GM19043 (cell line): Measurements from ENCODE around the gene KRTAP10-5.
"Not testable (repeated sequence)": the region's sequence is repeated elsewhere in the genome, so short reads cannot be mapped to it uniquely, and the experiment has no call there.

Experiments used
- ATAC-seq: cut with Tn5 transposase; IDR thresholded peaks from one replicate; pipeline ENCODE4 v1.9.1; 2021; ENCODE audit warnings: low read depth; ENCODE audit not compliant: unreplicated experiment

The KRTAP10-5 gene

GRCh38 chr21:44580231-44580821 is at the start of gene KRTAP10-5:
Gene KRTAP10-5, minus strand, starts transcription at chr21:44580604. Its CDS starts 26 bp downstream, at chr21:44580578.
- ATAC-seq: not testable (repeated sequence)

DNA sequence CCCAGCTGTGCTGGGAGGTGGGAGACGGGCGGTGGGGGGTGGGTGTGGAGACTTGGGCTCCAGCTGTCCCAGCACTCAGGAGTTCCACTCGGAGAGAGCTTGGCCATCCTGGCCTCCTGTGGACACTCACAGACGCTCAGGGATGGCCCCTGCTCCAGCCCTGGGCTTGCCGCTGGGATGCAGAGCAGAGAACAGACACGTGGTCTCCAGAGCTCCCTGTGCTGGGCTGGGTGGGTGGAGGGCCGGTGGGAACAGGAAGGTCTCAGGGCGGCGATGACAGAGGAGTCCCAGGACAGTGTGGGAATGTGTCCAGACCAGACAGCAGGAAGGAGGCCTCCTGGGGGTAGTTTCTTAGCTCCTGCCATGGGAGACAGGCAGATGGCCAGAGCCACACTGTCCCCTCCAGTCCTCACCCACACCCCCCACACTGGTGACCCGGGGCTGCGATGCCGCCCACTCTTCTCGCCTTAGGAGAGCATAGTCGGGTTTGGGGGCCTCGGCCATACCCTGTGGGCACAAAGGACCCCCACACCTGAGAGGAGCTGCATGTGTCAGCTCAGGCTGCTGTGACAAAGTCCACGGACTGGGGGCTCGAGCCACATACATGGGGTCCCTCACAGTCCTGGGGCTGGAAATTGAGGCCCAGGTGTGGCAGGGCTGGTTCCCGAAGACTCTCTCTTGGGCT is 48.4 kb upstream of the KRTAP10-5 start:
- ATAC-seq: no peak

DNA sequence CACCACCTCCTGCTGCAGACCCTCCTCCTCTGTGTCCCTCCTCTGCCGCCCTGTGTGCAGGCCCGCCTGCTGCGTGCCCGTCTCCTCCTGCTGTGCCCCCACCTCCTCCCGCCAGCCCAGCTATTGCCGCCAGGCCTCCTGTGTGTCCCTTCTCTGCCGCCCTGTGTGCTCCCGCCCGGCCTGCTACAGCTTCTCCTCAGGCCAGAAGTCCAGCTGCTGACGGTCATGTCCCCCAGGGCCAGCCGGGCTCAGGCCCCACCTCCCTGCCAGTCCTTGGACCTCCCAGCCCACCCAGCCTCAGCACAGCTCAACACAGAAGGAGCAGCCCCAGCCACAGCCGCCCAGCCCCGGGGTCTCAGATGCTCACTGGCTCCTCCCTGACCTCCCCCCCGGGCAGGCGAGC is 47.4 kb upstream of the KRTAP10-5 start:
- not testable (repeated sequence) for ATAC-seq

GRCh38 chr21:44627181-44627822 is 46.9 kb upstream of the KRTAP10-5 start:
- not testable (repeated sequence) for ATAC-seq

DNA sequence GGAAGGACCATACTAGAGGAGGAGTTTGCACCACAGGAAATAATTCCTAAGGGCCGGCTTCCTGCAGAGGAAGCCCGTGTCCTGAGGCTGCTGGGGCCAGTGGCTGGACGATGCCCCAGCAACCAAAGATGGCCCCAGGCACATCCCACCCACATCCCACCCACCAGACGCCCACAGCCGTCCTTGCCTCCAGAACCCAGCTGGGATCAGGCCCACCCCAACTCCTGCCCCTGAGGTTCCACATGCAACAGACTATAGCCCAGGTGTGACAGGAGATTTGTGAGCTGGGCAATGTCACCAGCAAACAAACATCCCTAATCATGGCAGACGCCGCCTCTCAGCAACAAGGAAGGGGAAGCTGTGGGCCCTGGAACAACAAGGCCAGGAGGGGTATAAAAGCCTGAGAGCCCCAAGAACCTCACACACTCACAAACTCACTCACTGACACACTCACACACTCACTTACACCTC is 46.3 kb upstream of the KRTAP10-5 start, which contains the start of gene KRTAP10-9:
TSS of gene KRTAP10-9 (plus strand) at position 421 of the 471 bp plus-strand sequence. CDS start 79 bp downstream, outside the sequence.
- no peak for ATAC-seq

GRCh38 chr21:44626262-44626661 is 45.9 kb upstream of the KRTAP10-5 start:
- no peak for ATAC-seq

DNA sequence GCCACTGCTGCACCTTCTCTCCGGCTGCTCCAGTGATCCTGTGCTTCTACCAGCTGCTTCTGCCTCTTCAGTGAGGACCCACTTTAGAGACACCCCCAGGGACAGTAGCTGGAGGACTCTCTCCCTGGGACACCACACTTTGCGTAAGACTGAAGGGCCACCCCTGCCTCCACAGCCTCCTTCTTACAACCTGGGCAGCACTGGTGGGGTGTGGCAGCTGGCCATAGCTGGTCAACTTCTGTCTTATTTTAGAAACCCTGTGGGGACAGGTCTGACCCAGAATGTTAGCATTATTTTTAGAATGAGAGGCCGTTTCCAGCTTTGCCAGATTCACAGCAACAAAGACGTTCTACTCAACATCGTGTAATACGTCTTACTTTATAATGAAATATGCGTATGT is 45.4 kb upstream of the KRTAP10-5 start:
- ATAC-seq: no peak

- no peak for ATAC-seq
These were observed 43.2 kb upstream of the KRTAP10-5 start for GRCh38 chr21:44623575-44623974.

DNA sequence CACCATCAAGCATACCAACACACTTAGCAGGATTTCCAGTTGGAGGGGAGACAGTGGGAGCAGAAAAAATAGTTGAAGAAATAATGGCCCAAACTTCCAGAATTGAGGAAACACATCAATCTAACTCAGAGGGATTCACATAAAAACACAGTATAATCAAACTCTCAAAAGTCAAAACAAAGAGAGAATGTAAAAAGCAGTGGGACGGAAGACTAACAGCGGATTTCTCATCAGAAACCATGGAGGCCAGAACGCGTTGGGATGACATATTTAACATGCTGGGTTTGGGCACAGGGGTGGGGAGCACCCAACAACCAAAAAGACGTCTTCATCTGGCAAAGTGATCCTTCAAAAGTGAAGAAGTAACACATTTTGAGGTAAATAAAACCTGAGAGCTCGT is 39.5 kb upstream of the KRTAP10-5 start:
- no peak for ATAC-seq

DNA sequence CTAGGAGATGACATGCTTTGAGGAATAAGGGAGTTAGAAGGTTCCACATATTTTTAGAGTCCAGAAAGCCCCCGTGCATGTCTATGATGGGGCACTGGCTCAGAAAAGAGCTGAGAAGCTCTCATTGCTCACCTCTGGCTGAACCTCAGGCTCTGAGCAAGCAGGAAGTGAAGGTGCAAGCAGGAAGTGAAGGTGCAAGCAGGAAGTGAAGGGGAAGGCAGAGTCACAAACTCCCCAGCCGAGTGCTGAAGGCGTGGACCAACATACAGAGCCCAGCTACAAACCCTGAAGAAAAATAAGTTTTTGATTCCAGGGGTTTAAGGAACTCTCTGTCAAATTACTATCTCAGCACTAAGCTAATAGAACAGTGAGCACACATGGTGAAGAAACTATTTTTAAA is 38.5 kb upstream of the KRTAP10-5 start:
- no peak for ATAC-seq

DNA sequence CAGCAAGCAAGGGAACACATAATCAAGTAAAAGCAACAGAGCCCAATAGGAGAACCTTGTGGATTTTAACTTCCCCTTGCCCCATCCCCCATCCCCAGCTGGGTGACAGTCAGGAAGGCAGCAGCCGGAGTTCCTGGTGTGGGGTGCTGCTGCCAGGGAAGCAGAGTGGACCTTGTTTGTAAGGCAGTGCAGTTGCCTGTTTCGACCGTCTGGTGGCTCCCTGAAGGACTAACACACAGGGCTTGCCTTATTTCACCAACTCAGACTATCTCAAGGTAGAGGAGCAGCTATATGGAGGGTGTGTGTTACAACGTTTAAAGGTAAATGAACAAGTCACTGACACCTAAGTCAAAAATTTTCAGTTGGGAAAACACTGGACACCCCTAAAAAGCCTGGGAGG is 38.1 kb upstream of the KRTAP10-5 start:
- ATAC-seq: no peak

DNA sequence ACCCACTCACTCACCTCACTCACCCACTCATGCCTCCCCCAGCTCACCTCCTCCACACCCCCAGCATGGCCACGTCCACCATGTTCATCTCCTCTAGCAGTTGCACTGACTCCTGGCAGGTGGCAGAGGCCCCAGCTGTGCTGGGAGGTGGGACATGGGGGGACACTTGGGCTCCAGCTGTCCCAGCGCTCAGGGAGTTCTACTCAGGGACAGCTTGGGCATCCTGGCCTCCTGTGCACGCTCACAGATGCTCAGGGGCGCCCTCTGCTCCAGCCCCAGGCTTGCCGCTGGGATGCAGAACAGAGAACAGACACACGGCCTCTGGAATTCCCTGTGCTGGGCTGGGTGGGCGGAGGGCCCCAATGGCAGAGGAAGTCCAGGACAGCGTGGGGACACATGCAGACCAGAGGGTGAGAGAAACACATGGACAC is 36.7 kb upstream of the KRTAP10-5 start:
- no peak for ATAC-seq

GRCh38 chr21:44616591-44616926 is 36.2 kb upstream of the KRTAP10-5 start:
- no peak for ATAC-seq

DNA sequence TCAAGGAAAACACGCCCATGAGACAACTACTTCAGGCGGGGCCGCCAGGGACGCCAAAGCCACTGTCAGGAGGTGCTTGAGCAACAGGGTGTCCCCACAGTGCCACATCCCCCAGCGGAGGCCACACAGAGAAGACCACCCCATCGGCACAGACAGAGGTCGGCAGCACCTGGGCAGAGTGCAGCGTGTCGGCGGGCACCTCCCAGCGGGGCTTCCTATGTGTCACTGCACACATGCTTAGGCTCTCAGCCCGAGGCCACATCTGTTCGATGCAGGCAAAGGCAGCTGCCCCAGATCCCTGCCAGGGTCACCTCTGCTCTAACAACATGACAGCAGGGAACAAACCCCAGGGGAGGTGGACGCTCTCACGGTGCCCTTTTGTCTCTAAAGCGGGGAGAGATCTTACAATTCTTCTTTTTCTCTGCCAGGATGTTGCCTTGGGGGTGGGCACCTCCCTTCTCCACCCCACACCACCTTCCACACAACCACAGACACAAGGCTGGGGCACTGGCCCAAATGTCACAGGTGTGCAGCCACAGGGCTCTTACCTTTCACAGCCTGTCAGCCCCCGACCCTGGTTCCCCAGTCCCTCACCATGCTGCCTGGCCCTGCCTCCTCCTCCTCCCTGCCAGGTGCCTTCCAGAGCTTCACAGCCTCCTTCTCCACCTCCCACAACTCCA is 35.6 kb upstream of the KRTAP10-5 start:
- ATAC-seq: no peak

DNA sequence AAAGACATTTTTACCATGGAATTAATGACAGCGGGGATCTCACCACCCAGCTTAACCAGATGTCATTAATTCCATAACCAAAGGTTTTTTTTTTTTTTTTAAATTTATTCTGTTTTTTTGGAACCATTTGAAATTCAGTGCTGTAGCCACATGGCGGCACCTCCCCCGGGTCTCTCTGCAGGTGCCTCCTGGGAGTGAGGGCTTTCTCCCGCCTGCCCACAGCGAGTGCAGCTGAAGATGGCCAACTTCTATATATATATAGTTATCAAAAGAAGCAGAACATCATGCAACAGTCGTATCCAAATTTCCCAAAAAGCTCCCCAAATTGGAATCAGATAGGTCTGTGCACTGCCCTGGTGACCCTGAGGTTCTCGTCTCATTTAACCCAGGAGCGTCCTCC is 35.1 kb upstream of the KRTAP10-5 start:
- no peak for ATAC-seq

DNA sequence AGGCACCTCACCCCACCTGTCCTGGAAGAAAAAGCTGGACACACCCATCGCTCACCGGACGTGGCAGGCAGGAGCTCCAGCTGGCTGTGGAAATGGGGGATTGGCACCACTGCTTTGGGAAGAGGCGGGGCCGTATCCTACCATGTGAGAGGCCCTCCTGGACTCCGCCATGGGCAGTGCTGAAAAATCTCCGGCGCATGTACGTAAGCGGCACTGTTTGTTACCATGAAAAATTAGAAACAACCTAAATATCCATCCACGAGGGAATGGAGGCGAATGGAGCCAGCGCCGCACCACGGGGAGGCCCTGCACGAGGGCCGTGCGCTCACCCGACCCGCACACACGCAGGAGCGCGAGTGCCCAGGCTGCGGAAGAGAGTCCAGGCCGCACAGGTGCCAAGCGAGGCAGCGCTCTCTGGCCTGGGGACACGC is 34.6 kb upstream of the KRTAP10-5 start:
- no peak for ATAC-seq

DNA sequence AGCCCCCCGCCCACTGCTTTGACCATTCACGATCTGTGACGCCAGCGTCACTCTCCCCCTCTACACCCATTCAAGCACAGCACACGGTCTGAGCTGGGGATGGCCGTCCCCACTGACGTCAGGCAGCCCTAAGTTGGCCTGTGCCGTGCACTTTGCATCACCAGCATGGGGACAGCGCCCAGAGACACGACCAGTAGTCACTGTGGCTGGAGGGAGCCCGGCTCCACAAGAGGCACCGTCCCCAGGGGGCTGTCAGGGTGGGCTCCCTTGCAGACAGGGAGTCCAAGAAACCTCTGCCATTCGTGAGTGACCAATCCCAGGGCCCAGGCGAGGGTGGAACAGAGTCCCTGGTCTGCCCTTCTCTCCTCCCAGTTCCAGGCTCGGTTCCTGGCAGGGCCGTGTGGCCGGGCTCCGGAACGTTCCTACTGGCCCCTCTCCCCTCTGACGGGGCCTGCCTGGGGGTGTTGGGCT is 33.8 kb upstream of the KRTAP10-5 start:
- ATAC-seq: no peak

DNA sequence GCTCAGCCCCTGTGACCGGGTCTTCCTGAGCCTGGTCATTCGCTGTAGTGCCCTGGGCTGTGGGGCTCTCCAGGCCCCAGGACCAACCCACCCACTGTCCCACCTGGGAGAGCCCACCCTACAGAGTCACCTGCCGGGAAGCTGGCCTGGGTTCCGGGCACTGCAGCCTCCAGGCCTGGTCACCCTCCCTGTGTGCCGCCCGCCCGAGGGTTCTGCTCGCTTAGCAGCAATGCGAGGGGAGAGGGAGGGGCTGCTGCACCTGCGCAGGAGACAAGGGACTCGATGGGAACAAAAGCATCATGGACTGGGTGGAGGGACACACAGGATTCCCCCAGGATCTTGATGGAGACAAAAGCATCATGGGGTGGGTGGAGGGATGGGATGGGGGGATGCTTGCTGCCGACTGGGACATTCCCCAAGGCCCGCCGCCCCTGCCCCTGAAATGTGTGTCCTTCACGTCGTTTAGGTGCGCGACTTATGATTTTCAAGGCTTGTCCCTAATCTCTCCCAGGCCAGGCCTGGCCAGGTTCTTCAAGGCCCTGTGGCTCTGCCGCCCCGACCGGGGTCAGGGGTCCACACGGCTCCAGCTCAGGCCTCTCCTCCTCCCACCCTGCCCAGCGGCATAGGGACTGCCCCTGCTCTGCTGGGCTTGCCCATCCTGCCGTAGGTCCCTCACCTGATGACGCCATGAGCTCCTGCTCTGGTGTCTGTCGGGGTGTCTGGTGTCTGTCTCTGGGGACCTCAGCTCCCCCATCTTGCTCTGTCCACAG is 33.2 kb upstream of the KRTAP10-5 start:
- ATAC-seq: no peak

DNA sequence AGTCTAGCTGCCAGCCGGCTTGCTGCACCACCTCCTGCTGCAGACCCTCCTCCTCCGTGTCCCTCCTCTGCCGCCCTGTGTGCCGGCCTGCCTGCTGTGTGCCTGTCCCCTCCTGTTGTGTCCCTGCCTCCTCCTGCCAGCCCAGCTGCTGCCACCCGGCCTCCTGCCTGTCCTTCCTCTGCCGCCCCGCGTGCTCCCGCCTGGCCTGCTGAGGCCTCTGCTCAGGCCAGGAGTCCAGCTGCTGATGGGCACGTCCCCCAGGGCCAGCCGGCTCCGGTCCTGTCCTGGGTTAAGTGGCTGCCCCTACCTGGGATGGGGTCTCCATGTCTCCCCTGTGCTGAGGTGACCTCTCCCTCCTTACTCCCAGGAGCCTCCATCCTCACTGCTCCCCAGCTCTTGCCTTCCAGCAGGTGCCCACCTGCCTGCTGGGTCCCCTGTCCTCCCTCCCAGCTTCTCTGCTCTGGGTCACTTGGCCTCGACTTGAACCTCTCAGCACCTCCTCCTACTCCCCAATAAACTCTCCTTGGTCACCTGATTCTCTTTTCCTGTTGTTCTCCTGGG is 32.3 kb upstream of the KRTAP10-5 start:
- no peak for ATAC-seq

DNA sequence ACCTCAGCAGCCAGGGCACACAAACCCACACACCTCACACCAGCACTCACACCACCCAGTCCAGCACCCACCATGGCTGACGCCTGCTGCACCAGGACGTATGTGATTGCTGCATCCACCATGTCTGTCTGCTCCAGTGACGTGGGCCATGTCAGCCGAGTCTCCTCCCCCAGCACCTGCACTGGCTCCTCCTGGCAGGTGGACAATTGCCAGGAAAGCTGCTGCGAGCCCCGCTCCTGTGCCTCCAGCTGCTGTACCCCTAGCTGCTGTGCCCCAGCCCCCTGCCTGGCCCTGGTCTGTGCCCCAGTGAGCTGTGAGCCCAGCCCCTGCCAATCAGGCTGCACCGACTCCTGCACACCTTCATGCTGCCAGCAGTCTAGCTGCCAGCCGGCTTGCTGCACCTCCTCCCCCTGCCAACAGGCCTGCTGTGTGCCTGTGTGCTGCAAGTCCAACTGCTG is 31.7 kb upstream of the KRTAP10-5 start, which contains the start of gene KRTAP10-8:
TSS of gene KRTAP10-8 (plus strand) at position 51 of the 458 bp plus-strand sequence. CDS start at position 73, 22 bp downstream.
- ATAC-seq: no peak
